DOHH2 (cell line): ENCODE results near the gene ANXA3.

ENCODE experiments used
- EZH2phosphoT487 ChIP-seq: fragments of 200-600 bp; sonication (generic); IDR thresholded peaks from 2 replicates; pipeline ENCODE4 v1.6.1; 2017; ENCODE audit warnings: borderline replicate concordance, mild to moderate bottlenecking, antibody characterized with exemption, low read length, moderate library complexity, mixed read lengths
- TF ChIP-seq, protein P1 (sequence below): fragments of 200-600 bp; sonication (generic); IDR thresholded peaks from one replicate; pipeline ENCODE4 v1.5.1; 2014; ENCODE audit warnings: antibody characterized with exemption, mild to moderate bottlenecking, low read depth, low read length; ENCODE audit not compliant: poor library complexity, severe bottlenecking

DNA sequence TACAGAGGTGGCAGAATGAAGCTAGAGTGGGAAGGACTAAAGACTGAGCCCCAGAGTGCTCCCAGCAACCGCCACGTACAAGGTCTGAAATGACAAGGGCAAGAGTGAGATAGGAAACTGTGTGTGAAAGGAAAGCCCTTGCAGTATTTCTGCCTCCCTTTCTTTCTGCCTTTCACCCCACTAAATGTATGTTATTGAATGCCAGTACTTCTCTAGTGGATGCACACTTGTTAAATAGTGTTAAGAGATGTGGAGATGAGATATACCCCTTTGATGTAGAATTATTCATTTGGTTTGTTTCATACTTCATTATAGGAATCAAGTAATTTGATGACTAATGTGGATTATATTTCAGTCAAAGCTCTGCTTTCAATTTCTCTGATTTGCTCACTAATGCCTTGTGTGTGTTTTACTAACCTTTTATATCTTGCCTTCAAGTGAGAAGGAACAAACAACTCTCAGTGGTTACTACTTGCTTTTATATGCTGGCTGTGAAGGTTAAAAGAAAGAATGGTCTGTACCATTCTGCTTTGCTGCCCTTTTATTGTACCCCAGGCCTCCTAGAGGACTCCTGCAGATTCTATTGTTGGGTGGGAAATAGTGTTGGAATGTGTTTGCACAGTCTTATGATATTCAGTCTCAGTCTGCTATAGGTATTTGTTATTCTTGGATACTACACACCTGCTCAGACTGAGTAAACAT, 8.0 kb upstream of the ANXA3 start:
- TF ChIP-seq, protein P1, sequence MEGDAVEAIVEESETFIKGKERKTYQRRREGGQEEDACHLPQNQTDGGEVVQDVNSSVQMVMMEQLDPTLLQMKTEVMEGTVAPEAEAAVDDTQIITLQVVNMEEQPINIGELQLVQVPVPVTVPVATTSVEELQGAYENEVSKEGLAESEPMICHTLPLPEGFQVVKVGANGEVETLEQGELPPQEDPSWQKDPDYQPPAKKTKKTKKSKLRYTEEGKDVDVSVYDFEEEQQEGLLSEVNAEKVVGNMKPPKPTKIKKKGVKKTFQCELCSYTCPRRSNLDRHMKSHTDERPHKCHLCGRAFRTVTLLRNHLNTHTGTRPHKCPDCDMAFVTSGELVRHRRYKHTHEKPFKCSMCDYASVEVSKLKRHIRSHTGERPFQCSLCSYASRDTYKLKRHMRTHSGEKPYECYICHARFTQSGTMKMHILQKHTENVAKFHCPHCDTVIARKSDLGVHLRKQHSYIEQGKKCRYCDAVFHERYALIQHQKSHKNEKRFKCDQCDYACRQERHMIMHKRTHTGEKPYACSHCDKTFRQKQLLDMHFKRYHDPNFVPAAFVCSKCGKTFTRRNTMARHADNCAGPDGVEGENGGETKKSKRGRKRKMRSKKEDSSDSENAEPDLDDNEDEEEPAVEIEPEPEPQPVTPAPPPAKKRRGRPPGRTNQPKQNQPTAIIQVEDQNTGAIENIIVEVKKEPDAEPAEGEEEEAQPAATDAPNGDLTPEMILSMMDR = no peak
- no peak for TF ChIP-seq EZH2phosphoT487
